ENCODE measurements around the gene POLR2L.

DNA sequence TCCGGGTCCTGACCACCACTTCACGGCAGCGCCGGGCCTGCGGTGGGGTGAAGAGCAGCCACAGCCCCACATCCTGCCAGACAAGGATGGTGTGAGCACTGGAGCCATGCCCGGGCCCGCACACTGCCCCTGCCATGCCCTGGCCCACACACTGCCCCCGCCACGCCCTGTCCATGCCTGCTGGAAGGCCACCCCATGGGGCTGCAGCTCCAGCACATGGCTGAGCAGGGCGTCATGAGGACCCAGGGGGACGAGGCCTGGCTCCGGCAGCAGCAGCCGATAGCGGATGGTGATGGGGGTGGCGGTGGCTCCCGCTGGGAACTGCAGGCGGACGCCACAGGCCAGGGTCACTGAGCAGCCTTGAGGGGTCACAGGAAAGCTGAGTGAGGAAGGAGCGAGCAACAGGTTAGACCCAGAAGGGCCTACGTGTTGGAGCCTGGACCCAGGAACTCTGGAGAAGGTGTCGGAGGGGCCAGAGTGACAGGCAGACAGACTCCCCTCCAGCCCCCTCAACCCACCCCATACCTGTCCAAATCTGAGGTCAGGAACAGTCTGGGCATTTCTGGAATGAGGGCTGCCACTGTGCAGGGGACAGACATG, 40.2 kb downstream of the POLR2L start:
- TF ChIP-seq POLR2A (IDR thresholded peaks at IDR 0.05): no peak
- TF ChIP-seq, protein P1, sequence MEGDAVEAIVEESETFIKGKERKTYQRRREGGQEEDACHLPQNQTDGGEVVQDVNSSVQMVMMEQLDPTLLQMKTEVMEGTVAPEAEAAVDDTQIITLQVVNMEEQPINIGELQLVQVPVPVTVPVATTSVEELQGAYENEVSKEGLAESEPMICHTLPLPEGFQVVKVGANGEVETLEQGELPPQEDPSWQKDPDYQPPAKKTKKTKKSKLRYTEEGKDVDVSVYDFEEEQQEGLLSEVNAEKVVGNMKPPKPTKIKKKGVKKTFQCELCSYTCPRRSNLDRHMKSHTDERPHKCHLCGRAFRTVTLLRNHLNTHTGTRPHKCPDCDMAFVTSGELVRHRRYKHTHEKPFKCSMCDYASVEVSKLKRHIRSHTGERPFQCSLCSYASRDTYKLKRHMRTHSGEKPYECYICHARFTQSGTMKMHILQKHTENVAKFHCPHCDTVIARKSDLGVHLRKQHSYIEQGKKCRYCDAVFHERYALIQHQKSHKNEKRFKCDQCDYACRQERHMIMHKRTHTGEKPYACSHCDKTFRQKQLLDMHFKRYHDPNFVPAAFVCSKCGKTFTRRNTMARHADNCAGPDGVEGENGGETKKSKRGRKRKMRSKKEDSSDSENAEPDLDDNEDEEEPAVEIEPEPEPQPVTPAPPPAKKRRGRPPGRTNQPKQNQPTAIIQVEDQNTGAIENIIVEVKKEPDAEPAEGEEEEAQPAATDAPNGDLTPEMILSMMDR (IDR thresholded peaks at IDR 0.05): no peak

Data from testis (tissue), 2 donors.